Breast epithelium (tissue), 4 donors: ENCODE measurements around the gene SPON1. TPM values are rescaled to one million over a fixed set of nuclear protein-coding genes. Genes with fewer than 3 reads are reported as not detected.

ENCODE experiments used
- DNase-seq, 2 donors: peaks; one replicate each; pipeline ENCODE4 v3.0.0-alpha.2; 2019; ENCODE audit warnings: low spot score in 2 of 2
- H3K27ac ChIP-seq, 2 donors: fragments of 200-600 bp; sonication (generic) in 1 of 2; one replicate each; pipeline ENCODE4 v1.5.1; 2016 to 2019; ENCODE audit warnings: mild to moderate bottlenecking in 1 of 2
- H3K27me3 ChIP-seq, 2 donors: fragments of 200-600 bp; sonication (generic) in 1 of 2; one replicate each; pipeline versions ENCODE4 v1.5.1 to v1.6.0; 2017 to 2019; ENCODE audit warnings: control low read depth in 1 of 2, mild to moderate bottlenecking in 1 of 2
- H3K36me3 ChIP-seq: fragments of 200-600 bp; one replicate; pipeline ENCODE4 v1.5.1; 2019
- H3K4me1 ChIP-seq, 2 donors: fragments of 200-600 bp; sonication (generic); one replicate each; pipeline ENCODE4 v1.5.1; 2016 to 2019; ENCODE audit warnings: control low read depth in 1 of 2
- H3K4me3 ChIP-seq, 3 donors: fragments of 200-600 bp; sonication (generic); 1 replicate in 2 of 3; 2 replicates in 1 of 3; pipeline ENCODE4 v1.5.1; 2016 to 2019; ENCODE audit warnings: mild to moderate bottlenecking in 3 of 3, moderate library complexity in 2 of 3
- H3K9me3 ChIP-seq, 2 donors: fragments of 200-600 bp; sonication (generic) in 1 of 2; one replicate each; pipeline ENCODE4 v1.5.1; 2016 to 2019; ENCODE audit warnings: control low read depth in 1 of 2
- CTCF ChIP-seq, 3 donors: fragments of 450-650 bp; IDR thresholded peaks; one replicate each; pipeline ENCODE4 v1.5.1; 2016 to 2017; ENCODE audit warnings: antibody characterized with exemption in 3 of 3, mild to moderate bottlenecking in 3 of 3, moderate library complexity in 3 of 3
- POLR2A ChIP-seq: fragments of 450-650 bp; IDR thresholded peaks from one replicate; pipeline ENCODE4 v1.6.1; 2016; ENCODE audit warnings: antibody characterized with exemption, mild to moderate bottlenecking, moderate library complexity
- POLR2AphosphoS5 ChIP-seq, 3 donors: sonication (generic); formaldehyde crosslinking; IDR thresholded peaks; one replicate each; pipeline ENCODE4 v1.6.1; 2017; ENCODE audit warnings: antibody characterized with exemption in 3 of 3
- intact Hi-C: fragments of 100-400 bp; cut with DNase I; formaldehyde crosslinking; loops from one replicate; pipeline ENCODE4 v1.15.1; 2023; ENCODE audit warnings: low total_unique reads
- total RNA-seq, 3 donors: library from RNA; depleted of rRNA; stranded (reverse); fragments of >200 nt; gene quantifications; one replicate each; pipeline ENCODE4 v1.1.0, GENCODE V29; 2016

SPON1 gene
- total RNA-seq, 3 donors from 2014 or later, result 30.1 to 133 (median 34.7) TPM

DNA sequence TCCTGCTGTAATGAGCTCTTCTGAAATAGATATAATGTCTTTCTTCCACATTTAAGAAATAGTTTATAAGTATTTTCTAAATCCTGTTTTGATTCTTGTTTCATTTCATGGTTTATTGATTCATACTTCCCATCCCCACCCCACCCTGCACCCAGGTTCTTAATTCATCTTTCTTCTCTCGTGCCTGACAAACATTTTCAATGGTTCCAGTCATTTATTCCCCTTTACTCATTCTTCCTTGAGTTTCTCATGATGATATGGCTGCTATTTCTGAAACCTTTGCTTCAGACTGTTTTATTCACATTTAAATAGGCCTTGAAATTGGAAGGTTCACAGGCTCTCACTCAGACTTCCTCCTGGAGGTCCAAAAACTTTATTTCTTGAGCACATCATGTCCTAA, 142.9 kb downstream of the SPON1 start:
- Histone ChIP-seq H3K36me3 (no peaks in the 10 kb centered on the region), H3K27ac (no peak overlapping the region), H3K4me1 (no peaks in the 10 kb centered on the region), H3K9me3 (no peaks in the 10 kb centered on the region), H3K27me3 (no peaks in the 10 kb centered on the region), H3K4me3 (no peak overlapping the region)
- DNase-seq, result no peak
- no peak for TF ChIP-seq POLR2A
- no peak for TF ChIP-seq CTCF (IDR thresholded peaks at IDR 0.05)
- no peak for TF ChIP-seq POLR2AphosphoS5 (IDR thresholded peaks at IDR 0.05)
- intact Hi-C loops, result no loop called here

GRCh38 chr11:14106303-14107049, 144.0 kb downstream of the SPON1 start:
- intact Hi-C loops, result no loop called here
- H3K27me3 ChIP-seq, result no peaks in the 10 kb centered on the region
- no peaks in the 10 kb centered on the region for H3K36me3 ChIP-seq
- no peak overlapping the region for H3K4me3 ChIP-seq
- H3K9me3 ChIP-seq, result no peaks in the 10 kb centered on the region
- no peak overlapping the region for H3K27ac ChIP-seq
- H3K4me1 ChIP-seq, result no peaks in the 10 kb centered on the region
- TF ChIP-seq CTCF (IDR thresholded peaks at IDR 0.05) (no peak), POLR2AphosphoS5 (IDR thresholded peaks at IDR 0.05) (no peak), POLR2A (no peak)
- no peak for DNase-seq

DNA sequence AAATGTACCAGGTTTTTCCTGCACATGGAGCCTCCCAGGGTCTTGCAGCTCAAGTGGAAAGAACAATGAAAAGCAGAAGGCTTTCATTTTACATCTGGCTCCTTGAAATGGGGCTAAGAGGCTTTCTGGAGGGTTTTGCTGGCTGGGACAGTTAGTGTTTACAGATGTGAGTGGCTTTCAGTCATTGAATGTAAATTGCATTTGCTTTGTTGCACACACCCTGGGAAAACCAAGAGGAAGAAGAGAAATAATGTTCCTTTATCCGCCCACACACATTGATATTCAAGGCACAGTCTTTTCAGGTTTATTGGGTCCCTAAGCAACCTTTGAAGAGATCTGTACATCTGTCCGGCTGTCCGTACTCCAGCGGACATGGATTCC, 144.5 kb downstream of the SPON1 start:
- Histone ChIP-seq H3K4me3 (no peak overlapping the region), H3K27ac (no peak overlapping the region), H3K27me3 (no peaks in the 10 kb centered on the region), H3K36me3 (no peaks in the 10 kb centered on the region), H3K9me3 (no peaks in the 10 kb centered on the region), H3K4me1 (no peaks in the 10 kb centered on the region)
- DNase-seq, result no peak
- no peak for TF ChIP-seq POLR2A
- intact Hi-C loops, result no loop called here

DNA sequence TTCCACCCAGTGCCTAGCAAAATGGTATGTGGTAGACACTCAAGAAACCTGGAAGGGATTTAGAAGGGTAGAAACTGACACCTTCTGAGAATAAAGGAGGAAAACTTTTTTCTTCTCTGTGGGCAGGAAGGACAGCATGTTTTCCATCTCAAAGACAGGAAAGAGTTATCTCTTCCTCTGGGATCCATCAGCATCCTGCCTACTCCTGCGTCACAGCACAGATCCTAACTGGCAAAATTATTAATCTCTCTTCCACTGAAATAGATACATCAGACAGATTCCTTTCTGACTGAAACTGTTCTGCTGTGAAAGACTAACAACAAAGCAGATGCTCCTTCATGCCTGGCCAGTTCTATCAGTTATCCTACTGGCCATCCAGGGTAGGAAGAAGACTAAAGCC, 147.2 kb downstream of the SPON1 start:
- no peaks in the 10 kb centered on the region for H3K36me3 ChIP-seq
- no peak overlapping the region for H3K4me3 ChIP-seq
- H3K27ac ChIP-seq, result no peak overlapping the region
- no peak for TF ChIP-seq POLR2AphosphoS5 (IDR thresholded peaks at IDR 0.05)
- TF ChIP-seq POLR2A, result no peak
- TF ChIP-seq CTCF (IDR thresholded peaks at IDR 0.05), result no peak
- H3K4me1 ChIP-seq, result no peaks in the 10 kb centered on the region
- no peaks in the 10 kb centered on the region for H3K9me3 ChIP-seq
- intact Hi-C loops, result no loop called here
- no peak for DNase-seq
- H3K27me3 ChIP-seq, result no peaks in the 10 kb centered on the region

DNA sequence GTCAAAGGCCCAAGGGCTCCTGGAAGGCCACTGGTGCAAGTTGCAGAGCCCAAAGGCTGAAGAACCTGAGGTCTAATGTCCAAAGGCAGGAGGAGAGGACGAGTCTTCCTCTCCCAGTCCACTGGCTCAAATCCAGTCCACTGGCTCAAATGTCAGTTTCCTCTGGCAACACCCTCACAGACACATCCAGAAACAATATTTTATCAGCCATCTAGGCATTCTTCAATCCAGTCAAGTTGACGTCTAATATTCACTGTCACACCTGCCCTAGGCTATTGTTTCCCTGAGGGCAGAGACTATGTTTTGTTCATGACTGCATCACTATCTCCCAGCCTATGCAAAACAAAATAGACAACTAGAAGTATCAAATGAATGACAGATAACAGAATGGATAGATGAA, 148.1 kb downstream of the SPON1 start:
- Histone ChIP-seq H3K27ac (no peak overlapping the region), H3K9me3 (no peaks in the 10 kb centered on the region), H3K36me3 (no peaks in the 10 kb centered on the region), H3K27me3 (no peaks in the 10 kb centered on the region), H3K4me1 (no peaks in the 10 kb centered on the region), H3K4me3 (no peak overlapping the region)
- intact Hi-C loops, result no loop called here
- DNase-seq, result no peak
- TF ChIP-seq POLR2AphosphoS5 (IDR thresholded peaks at IDR 0.05) (no peak), POLR2A (no peak), CTCF (IDR thresholded peaks at IDR 0.05) (no peak)
